K562 (cell line): ENCODE data around the gene GALNT7. TPM values are rescaled to one million over a fixed set of nuclear protein-coding genes. Genes with fewer than 3 reads are reported as not detected.

Experiments
- ATAC-seq: fragments of 200-7000 bp; cut with Tn5 transposase; 3 replicates; pipeline ENCODE4 v1.9.1; 2020; ENCODE audit warnings: moderate library complexity
- BruUV-seq: library from RNA; stranded (reverse); fragments of 400-500 nt; replicated peaks from 2 replicates; lab custom pipeline; 2021; lab: Mats Ljungman, UMichigan
- CTCF ChIA-PET: fragments of 300-600 bp; formaldehyde crosslinking; extraction: SDS; loops from one replicate; lab custom pipeline; 2021; ENCODE audit warnings: low intra/inter-chr PET ratio; lab: Yijun Ruan, JAX
- POLR2A ChIA-PET: fragments of 300-600, 350-650 bp; sonication (Branson Sonifier 250); formaldehyde crosslinking; extraction: SDS; loops from one replicate; lab custom pipeline; 2021; ENCODE audit warnings: antibody characterized with exemption, inconsistent platforms; lab: Yijun Ruan, JAX
- DNase-seq, 4 experiments: peaks; one replicate each; pipeline versions ENCODE4 v3.0.0 to v3.0.0-alpha.2; 2011 to 2018; ENCODE audit warnings: low spot score in 3 of 4, mixed read lengths in 3 of 4; ENCODE audit errors: extremely low read depth in 1 of 4
- FAIRE-seq: peaks from 2 replicates; lab custom pipeline; 2011; peaks lifted over from hg19 to GRCh38; lab: Jason Lieb, UNC
- H2AFZ ChIP-seq: 2 replicates; pipeline ENCODE4 v1.6.0; 2011; ENCODE audit warnings: low read depth, low read length, control low read depth, inconsistent platforms
- H3K27ac ChIP-seq: fragments of 200-600 bp; 3 replicates; pipeline ENCODE4 v1.8.0; 2011; ENCODE audit warnings: low read depth, mild to moderate bottlenecking, control low read depth, inconsistent platforms, low read length, moderate library complexity, mixed read lengths; ENCODE audit errors: extremely low read depth
- H3K27me3 ChIP-seq, 2 experiments: fragments of 300-600 bp in 1 of 2; 2 replicates in 1 of 2; 3 replicates in 1 of 2; pipeline versions ENCODE4 v1.6.0 to v1.8.0; 2011; ENCODE audit warnings: inconsistent platforms in 2 of 2, low read length in 2 of 2, mild to moderate bottlenecking in 1 of 2, mixed read lengths in 1 of 2, moderate library complexity in 1 of 2; ENCODE audit not compliant: control insufficient read depth in 2 of 2, insufficient read depth in 2 of 2
- H3K36me3 ChIP-seq: fragments of 300-600 bp; 3 replicates; pipeline ENCODE4 v1.8.0; 2011; ENCODE audit warnings: mild to moderate bottlenecking, low read length, inconsistent platforms; ENCODE audit not compliant: control insufficient read depth, insufficient read depth
- H3K4me1 ChIP-seq, 2 experiments: fragments of 200-600 bp in 1 of 2; replicated peaks in 1 of 2; 2 replicates in 1 of 2; 3 replicates in 1 of 2; pipeline versions ENCODE4 v1.5.1 to v1.8.0; 2011; ENCODE audit warnings: inconsistent platforms in 2 of 2, low read length in 2 of 2, mild to moderate bottlenecking in 1 of 2, mixed read lengths in 1 of 2, moderate library complexity in 1 of 2; ENCODE audit not compliant: control insufficient read depth in 2 of 2, insufficient read depth in 2 of 2
- H3K4me2 ChIP-seq: 2 replicates; pipeline ENCODE4 v1.6.1; 2011; ENCODE audit warnings: low read length, control low read depth, inconsistent platforms, mixed read lengths; ENCODE audit not compliant: insufficient read depth
- H3K4me3 ChIP-seq: fragments of 200-600 bp; sonication (generic), shearing (Covaris generic); 2 replicates; pipeline ENCODE4 v1.5.1; 2016; ENCODE audit warnings: control low read depth, inconsistent platforms
- H3K79me2 ChIP-seq: fragments of 200-600 bp; 3 replicates; pipeline ENCODE4 v1.8.0; 2011; ENCODE audit warnings: low read length, inconsistent platforms; ENCODE audit not compliant: control insufficient read depth, insufficient read depth
- H3K9ac ChIP-seq, 2 experiments: 2 replicates each; pipeline versions ENCODE4 v1.6.0 to v1.6.1; 2011; ENCODE audit warnings: low read depth in 2 of 2, low read length in 2 of 2, control low read depth in 1 of 2, inconsistent platforms in 1 of 2, mild to moderate bottlenecking in 1 of 2, mixed read lengths in 1 of 2; ENCODE audit not compliant: insufficient read depth in 1 of 2
- H3K9me1 ChIP-seq: one replicate; pipeline ENCODE4 v1.6.0; 2011; ENCODE audit warnings: inconsistent platforms, mild to moderate bottlenecking, low read length, moderate library complexity; ENCODE audit not compliant: control insufficient read depth, insufficient read depth
- H3K9me3 ChIP-seq: replicated peaks from 2 replicates; pipeline ENCODE4 v1.5.1; 2011; ENCODE audit warnings: low read depth, low read length, inconsistent platforms; ENCODE audit not compliant: control insufficient read depth, insufficient read depth
- H4K20me1 ChIP-seq: replicated peaks from 2 replicates; pipeline ENCODE4 v1.6.1; 2011; ENCODE audit warnings: low read length, inconsistent platforms, mixed read lengths; ENCODE audit not compliant: control insufficient read depth, insufficient read depth
- CHCHD3 ChIP-seq: fragments of 250-450 bp; sonication (Bioruptor Pico); IDR thresholded peaks from 2 replicates; pipeline ENCODE4 v2.1.2; 2022; ENCODE audit warnings: mild to moderate bottlenecking
- DPF2 ChIP-seq: fragments of 450-650 bp; IDR thresholded peaks from 2 replicates; pipeline ENCODE4 v1.6.1; 2016
- FOXK1 ChIP-seq: sonication (generic); formaldehyde crosslinking; IDR thresholded peaks from 2 replicates; pipeline ENCODE4 v1.8.0; 2022; ENCODE audit warnings: missing genetic modification reagents, mild to moderate bottlenecking, borderline replicate concordance
- HNRNPLL ChIP-seq: fragments of 200-400 bp; formaldehyde crosslinking; IDR thresholded peaks from 2 replicates; pipeline ENCODE4 v1.6.1; 2017; ENCODE audit warnings: low read length, low read depth, mild to moderate bottlenecking; ENCODE audit not compliant: poor library complexity, severe bottlenecking
- POLR2AphosphoS2 ChIP-seq: IDR thresholded peaks from 2 replicates; pipeline ENCODE4 v1.6.1; 2012; ENCODE audit warnings: low read length, improper control_type of control experiment
- RBM17 ChIP-seq: fragments of 200-400 bp; formaldehyde crosslinking; IDR thresholded peaks from 2 replicates; pipeline ENCODE4 v1.6.1; 2017; ENCODE audit warnings: low read depth, mild to moderate bottlenecking, low read length, borderline replicate concordance
- ZC3H8 ChIP-seq: fragments of 450-650 bp; IDR thresholded peaks from 2 replicates; pipeline ENCODE4 v1.6.1; 2017
- ZKSCAN3 ChIP-seq: fragments of 250-450 bp; sonication (Bioruptor Pico); IDR thresholded peaks from 2 replicates; pipeline ENCODE4 v1.4.0; 2020
- ZKSCAN8 ChIP-seq: fragments of 200-800 bp; sonication (Bioruptor generic); IDR thresholded peaks from 2 replicates; pipeline ENCODE4 v1.6.1; 2016; ENCODE audit warnings: missing genetic modification characterization, missing compliant biosample characterization
- ZNF324 ChIP-seq: fragments of 250-450 bp; sonication (Bioruptor Pico); IDR thresholded peaks from 2 replicates; pipeline ENCODE4 v1.4.0; 2020; ENCODE audit warnings: mild to moderate bottlenecking
- ZNF436 ChIP-seq: fragments of 250-450, 450-650 bp; sonication (Bioruptor Pico); formaldehyde crosslinking; IDR thresholded peaks from 2 replicates; pipeline ENCODE4 v1.7.0; 2020; ENCODE audit warnings: mild to moderate bottlenecking
- ZNF589 ChIP-seq: fragments of 200-800 bp; sonication (Bioruptor generic); IDR thresholded peaks from 2 replicates; pipeline ENCODE4 v1.6.1; 2016; ENCODE audit warnings: low read depth, missing genetic modification characterization, missing compliant biosample characterization
- ZNF740 ChIP-seq, 3 experiments: fragments of 200-800 bp in 1 of 3; sonication (Bioruptor generic) in 1 of 3; sonication (generic) in 1 of 3; formaldehyde crosslinking in 1 of 3; IDR thresholded peaks; 2 replicates each; pipeline versions ENCODE4 v1.6.1 to v1.8.0; 2016 to 2022; ENCODE audit warnings: mild to moderate bottlenecking in 2 of 3, missing compliant biosample characterization in 2 of 3, missing genetic modification characterization in 2 of 3, missing genetic modification reagents in 1 of 3
- in situ Hi-C: fragments of 300-500 bp; cut with MboI; formaldehyde crosslinking; loops from 4 replicates; pipeline ENCODE4 v1.15.0; 2018; ENCODE audit warnings: inconsistent platforms, mixed read lengths
- intact Hi-C: fragments of 100-400 bp; cut with micrococcal nuclease; formaldehyde crosslinking; loops from 2 replicates; pipeline ENCODE4 v1.14.2; 2022
- polyA plus RNA-seq, 8 experiments: library from polyadenylated mRNA; depleted of rRNA in 4 of 8; stranded (reverse) in 5 of 8; unstranded in 3 of 8; fragments of >200 nt; fragmentation: Nextera tagmentation in 2 of 8; fragmentation: Illumina TruSeq in 1 of 8; extraction: Ambion mirVana in 2 of 8; extraction: Trizol in 1 of 8; gene quantifications; 2 replicates each; pipeline versions ENCODE4 v1.2.1 to v1.2.3, GENCODE V29; 2011 to 2014; ENCODE audit warnings: inconsistent platforms in 1 of 8, missing spikeins in 1 of 8
- total RNA-seq, 7 experiments: library from RNA; depleted of rRNA in 6 of 7; stranded (reverse); fragments of >200 nt in 6 of 7; fragmentation: Illumina TruSeq in 2 of 7; extraction: Trizol in 2 of 7; gene quantifications; 2 replicates each; pipeline versions ENCODE4 v1.2.1 to v1.2.3, GENCODE V29; 2011 to 2021; ENCODE audit warnings: low replicate concordance in 1 of 7

The GALNT7 gene
- total and polyA plus RNA-seq, 9 of the 15 experiments (the other 6 are each of a cell fraction or from before 2014, with no cell fraction given): 16.7 to 38.7 (median 31.1) TPM

GRCh38 chr4:173367285-173367684, 198.7 kb downstream of the GALNT7 start:
- Histone ChIP-seq H3K9me3 (no peaks in the 10 kb centered on the region), H3K9me1 (no peaks in the 10 kb centered on the region), H3K36me3 (no peaks in the 10 kb centered on the region), H3K79me2 (peaks cover 19% of the 10 kb centered on the region), H3K27ac (no peak overlapping the region), H3K4me3 (no peak overlapping the region), H4K20me1 (no peaks in the 10 kb centered on the region), H3K27me3 (no peaks in the 10 kb centered on the region), H2AFZ (0 out of 2 replicates have a peak overlapping the region, but pooled peaks have one; percentile 6), H3K4me2 (no peak overlapping the region), H3K9ac (no peak overlapping the region), H3K4me1 (peaks cover 3 to 6% of the 10 kb centered on the region in 2 experiments; a peak in 3 of 5 replicates)
- FAIRE-seq (no peak), ATAC-seq (no peak), DNase-seq (no peak)
- TF ChIP-seq ZNF436 (CRISPR knock-in tag) (no peak), DPF2 (no peak), HNRNPLL (no peak), ZNF589 (CRISPR knock-in tag) (no peak), ZNF324 (CRISPR knock-in tag) (no peak), RBM17 (no peak), ZKSCAN3 (no peak), FOXK1 (CRISPR knock-in tag) (no peak), ZKSCAN8 (no peak), ZNF740 (CRISPR knock-in tag; IDR thresholded peaks at IDR 0.05) (no peak), ZNF740 (tag; IDR thresholded peaks at IDR 0.05) (no peak), CHCHD3 (CRISPR knock-in tag) (no peak), ZC3H8 (no peak), POLR2AphosphoS2 (no peak)
- BruUV-seq: no TSS peak
- in situ Hi-C loops: loop anchor here (5.0 kb wide), 1 partner anchor 35 kb away; the partner anchor contains the start of gene HMGB2
- ChIA-PET POLR2A (interaction anchor here (7.6 kb wide), 1 partner anchor 35 kb away, joined by 123 read pairs; the partner anchor contains the start of gene HMGB2), CTCF (no interaction called here)
- intact Hi-C loops: no loop called here
